ENCODE data around the gene FOCAD.

- TF ChIP-seq CTCF (IDR thresholded peaks at IDR 0.05) (no peak), POLR2A (IDR thresholded peaks at IDR 0.05) (no peak)
Observed at GRCh38 chr9:20791682-20792081, 107.6 kb downstream of the FOCAD start.
